ENCODE results near the gene ABLIM3.
A peak's percentile ranks its signal among the peaks of the same experiment; 100 is the strongest.
"Not testable (repeated sequence)": the region's sequence is repeated elsewhere in the genome, so short reads cannot be mapped to it uniquely, and the experiment has no call there.

ABLIM3 gene

DNA sequence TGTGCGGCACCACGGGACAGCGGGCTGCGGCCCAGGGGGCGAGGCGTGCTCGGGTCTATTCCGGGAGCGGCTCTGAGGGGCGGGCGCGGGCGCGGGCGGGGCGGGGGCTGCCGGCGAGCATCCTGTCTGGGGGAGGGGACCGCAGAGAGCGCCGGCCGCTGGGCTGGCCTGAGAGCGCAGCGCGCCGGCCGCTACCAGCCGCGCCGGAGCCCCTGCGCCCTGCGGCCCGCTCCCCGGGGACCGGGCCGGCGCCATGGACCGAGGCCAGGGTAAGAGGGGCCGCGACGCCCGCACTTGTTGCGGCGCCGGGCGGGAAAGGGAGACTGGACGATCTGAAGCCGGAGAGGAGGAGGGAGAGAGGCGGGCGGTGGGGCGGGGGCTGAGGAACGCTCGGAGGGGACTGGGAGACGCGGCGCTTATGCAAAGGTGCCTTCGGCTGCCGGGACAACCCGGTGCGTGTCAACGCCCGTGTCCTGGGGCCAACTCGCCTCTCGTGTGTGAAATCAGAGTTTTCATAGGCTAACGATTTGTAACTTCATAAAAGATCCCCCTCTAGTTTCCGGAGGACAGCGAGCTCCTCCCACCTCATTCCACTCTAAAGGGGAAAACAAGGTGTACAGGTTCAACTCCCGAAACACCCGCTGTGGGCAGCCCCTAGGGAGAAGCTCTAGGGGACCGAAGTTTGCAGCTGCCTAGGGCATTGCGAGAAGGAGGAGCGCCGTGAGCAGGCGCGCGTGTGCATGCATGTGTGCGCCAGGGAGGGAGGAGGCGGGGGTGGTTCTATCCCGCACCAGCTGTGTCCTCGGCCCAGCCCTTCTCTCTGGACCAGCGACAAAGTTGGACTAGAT lies 130.6 kb downstream of the ABLIM3 start, which contains the start of gene AFAP1L1:
Gene AFAP1L1, plus strand, starts transcription at position 144 of the 848 bp plus-strand sequence. Its CDS starts 110 bp downstream, at position 254.
- H3K4me3 ChIP-seq (replicated peaks; ENCODE audit: low read depth, low read length) = peak within 1 kb of the TSS; percentile 73
- peak; percentile 59 for DNase-seq (ENCODE audit: low read depth)
- TF ChIP-seq, protein P1, sequence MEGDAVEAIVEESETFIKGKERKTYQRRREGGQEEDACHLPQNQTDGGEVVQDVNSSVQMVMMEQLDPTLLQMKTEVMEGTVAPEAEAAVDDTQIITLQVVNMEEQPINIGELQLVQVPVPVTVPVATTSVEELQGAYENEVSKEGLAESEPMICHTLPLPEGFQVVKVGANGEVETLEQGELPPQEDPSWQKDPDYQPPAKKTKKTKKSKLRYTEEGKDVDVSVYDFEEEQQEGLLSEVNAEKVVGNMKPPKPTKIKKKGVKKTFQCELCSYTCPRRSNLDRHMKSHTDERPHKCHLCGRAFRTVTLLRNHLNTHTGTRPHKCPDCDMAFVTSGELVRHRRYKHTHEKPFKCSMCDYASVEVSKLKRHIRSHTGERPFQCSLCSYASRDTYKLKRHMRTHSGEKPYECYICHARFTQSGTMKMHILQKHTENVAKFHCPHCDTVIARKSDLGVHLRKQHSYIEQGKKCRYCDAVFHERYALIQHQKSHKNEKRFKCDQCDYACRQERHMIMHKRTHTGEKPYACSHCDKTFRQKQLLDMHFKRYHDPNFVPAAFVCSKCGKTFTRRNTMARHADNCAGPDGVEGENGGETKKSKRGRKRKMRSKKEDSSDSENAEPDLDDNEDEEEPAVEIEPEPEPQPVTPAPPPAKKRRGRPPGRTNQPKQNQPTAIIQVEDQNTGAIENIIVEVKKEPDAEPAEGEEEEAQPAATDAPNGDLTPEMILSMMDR (IDR thresholded peaks at IDR 0.05; ENCODE audit: low read length, missing control alignments) = no peak

DNA sequence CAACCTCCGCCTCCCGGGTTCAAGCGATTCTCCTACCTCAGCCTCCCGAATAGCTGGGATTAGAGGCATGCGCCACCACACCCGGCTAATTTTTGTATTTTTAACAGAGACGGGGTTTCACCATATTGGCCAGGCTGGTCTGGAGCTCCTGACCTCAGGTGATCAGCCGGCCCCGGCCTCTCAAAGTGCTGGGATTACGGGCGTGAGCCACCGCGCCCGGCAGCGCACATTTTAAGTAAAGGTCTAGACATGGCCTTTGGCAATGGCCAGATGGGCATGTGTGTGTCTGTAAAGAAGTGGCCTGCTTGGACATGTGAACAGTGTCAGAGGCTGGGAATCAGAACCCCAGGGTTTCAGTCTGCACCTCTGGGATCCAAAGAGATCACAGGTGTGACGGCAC lies 131.5 kb downstream of the ABLIM3 start:
- not testable (repeated sequence) for DNase-seq (ENCODE audit: low read depth)
- peak overlapping the region; percentile 73 for H3K4me3 ChIP-seq (replicated peaks; ENCODE audit: low read depth, low read length)

DNA sequence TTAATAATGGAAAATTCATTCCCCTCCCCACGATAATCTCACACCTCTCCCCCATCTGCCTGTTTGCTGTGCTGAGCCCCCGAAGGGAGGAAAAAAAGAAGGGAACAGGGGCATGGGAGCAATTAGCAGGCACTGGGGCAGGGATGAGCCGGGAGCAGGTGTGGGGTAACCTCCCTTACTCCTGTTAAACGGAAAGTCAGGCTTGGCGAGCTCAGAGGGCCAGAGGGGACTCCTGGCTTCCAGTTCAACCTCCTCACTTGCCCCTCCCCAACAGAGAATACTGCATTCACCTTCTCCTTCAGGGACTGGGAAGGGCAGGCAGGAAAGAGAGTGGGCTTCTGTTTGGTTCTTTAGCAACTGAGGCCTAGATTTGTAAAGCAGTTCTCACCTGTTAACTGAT lies 131.9 kb downstream of the ABLIM3 start:
- no peak for DNase-seq (ENCODE audit: low read depth)
- TF ChIP-seq, protein P1 (IDR thresholded peaks at IDR 0.05; ENCODE audit: low read length, missing control alignments) = no peak
- peak overlapping the region; percentile 73 for H3K4me3 ChIP-seq (replicated peaks; ENCODE audit: low read depth, low read length)

DNA sequence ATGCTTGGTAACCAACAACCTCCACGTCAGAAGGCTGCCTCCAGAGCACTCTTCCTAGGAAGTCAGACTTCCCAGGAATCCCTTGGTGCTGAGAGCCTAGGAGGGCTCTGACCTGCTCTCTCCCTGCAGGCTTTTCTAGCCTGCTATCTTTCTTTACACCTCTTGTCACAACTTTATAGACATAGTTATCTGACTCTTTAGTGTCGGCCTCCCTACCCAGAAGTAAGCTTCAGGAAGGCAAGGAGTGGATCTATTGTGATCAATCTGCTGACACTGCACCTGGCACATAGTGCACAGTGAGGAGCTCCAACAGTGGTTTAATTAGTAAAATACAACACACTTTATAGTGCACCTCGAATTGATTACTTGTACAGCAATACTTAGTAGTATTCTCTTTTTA lies 132.7 kb downstream of the ABLIM3 start:
- no peak for DNase-seq (ENCODE audit: low read depth)
- no peak overlapping the region for H3K4me3 ChIP-seq (replicated peaks; ENCODE audit: low read depth, low read length)
- TF ChIP-seq, protein P1 (IDR thresholded peaks at IDR 0.05; ENCODE audit: low read length, missing control alignments) = no peak

DNA sequence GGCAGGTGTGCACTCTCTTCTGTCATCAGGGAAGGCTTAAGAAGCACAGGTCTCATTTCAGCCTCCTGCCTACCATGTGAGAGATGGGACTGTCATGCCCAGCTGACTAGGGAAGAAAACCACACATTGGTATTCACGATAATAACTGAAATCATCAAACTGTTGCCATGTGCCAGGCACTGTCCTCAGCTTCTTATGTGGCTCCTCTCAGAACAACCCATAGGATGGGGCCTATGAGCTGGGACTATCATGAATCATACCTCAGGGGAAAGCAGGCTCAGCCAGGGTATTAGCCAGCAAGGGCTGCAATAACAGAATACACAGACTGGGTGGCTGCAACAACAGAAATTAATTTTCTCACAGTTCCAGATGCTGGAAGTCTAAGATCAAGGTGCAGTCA lies 133.6 kb downstream of the ABLIM3 start:
- peak; percentile 31 for DNase-seq (ENCODE audit: low read depth)
- TF ChIP-seq, protein P1 (IDR thresholded peaks at IDR 0.05; ENCODE audit: low read length, missing control alignments) = no peak
- no peak overlapping the region for H3K4me3 ChIP-seq (replicated peaks; ENCODE audit: low read depth, low read length)

DNA sequence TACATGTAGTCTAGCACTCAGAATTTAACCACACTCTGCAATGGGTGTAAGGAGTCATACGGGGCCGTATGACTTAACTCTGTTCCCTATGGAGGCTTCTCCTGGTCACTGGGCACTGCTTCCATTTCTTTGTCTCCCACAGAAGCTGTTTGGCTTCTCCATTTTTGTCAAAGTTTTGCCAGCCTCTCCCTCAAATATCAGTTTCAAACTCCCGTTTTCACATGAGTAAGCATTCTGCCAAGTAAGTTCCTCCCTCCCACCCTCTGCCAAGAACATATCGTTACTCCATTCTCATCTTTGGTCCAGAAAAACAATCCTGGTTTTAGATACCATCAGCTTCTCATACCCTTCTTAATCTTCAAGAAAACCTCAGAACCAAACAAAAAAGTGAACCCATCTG lies 136.5 kb downstream of the ABLIM3 start:
- no peak overlapping the region for H3K4me3 ChIP-seq (replicated peaks; ENCODE audit: low read depth, low read length)
- TF ChIP-seq, protein P1 (IDR thresholded peaks at IDR 0.05; ENCODE audit: low read length, missing control alignments) = no peak
- DNase-seq (ENCODE audit: low read depth) = peak; percentile 56

DNA sequence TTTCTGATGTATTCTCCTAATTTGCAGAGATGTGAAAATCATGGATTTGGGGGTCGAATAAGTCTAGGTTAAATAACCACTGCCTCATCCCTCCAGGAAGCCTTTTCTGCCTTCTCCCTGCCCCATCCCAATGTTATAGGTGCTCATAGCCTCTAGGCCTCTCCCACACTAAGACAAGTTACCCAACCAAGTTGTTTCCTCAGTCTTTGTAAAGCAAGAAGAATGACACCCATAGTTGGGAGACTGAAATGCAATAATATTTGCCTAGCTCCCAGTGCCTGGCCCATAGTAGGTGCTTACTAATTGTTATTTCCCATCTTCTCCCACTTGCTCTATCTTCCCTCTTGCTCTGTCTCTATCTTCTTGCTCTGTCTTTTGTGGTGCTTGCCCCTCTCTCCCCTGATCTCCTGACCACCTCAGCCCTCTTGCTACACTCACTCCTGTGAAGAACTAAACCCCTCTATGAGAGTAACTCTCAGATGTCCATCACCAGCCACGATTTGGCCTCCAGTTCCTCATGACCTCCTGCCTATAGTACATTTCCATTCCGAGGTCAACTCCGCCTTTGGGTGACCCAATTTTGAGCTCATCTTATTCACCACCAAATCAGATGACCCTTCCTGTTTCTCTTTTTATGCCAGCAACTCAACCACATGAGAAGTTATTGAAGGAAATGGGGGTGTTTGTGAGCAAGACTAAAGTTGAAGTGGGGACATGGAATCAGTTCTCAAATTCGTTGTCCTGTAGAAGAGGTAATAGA lies 137.3 kb downstream of the ABLIM3 start:
- TF ChIP-seq, protein P1 (IDR thresholded peaks at IDR 0.05; ENCODE audit: low read length, missing control alignments) = no peak
- no peak overlapping the region for H3K4me3 ChIP-seq (replicated peaks; ENCODE audit: low read depth, low read length)
- DNase-seq (ENCODE audit: low read depth) = no peak

Data from fibroblast of pulmonary artery (primary cell).